T47D (cell line): ENCODE results near the gene GCM1.

Source experiments
- DNase-seq, 2 experiments: peaks; one replicate each; pipeline versions ENCODE4 v3.0.0 to v3.0.0-alpha.2; 2011 to 2012; ENCODE audit warnings: low read depth in 1 of 2, low spot score in 1 of 2
- JUND ChIP-seq: IDR thresholded peaks from 2 replicates; pipeline ENCODE4 v1.6.1; 2012; ENCODE audit warnings: low read depth
- in situ Hi-C: cut with HindIII; loops from 2 replicates; pipeline ENCODE4 v1.10.0; 2016; ENCODE audit warnings: low sequenced_read_pairs, low pct_unique_long_range_greater_than_20kb

Gene GCM1

DNA sequence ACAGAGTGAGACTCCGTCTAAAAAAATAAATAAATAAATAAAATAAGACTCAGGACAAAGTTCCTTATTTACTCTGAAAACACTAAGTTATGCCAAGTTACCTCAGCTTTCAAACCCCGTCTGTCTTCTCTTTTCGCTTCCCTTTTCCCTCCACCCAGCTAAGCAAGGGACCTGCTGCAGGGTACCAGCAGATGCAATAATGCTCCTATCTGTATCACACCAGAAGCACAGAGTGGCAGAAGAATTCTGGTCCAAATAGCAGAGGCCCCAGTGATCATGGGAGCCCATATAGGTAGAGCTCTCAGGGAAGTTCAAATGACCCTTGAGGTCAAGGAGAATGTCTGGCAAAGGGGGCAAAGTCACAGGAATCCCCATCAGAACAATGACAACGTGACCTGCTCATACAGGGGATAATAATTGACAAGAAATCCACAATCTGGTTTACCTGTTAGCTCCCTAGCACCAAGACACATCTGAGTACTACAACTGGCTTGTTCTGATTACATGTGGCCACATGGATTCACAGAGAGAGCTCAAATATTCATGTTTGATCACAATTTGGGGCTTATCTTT is 8.7 kb downstream of the GCM1 start:
- no peak for TF ChIP-seq JUND
- no peak for DNase-seq
- in situ Hi-C loops: no loop called here

DNA sequence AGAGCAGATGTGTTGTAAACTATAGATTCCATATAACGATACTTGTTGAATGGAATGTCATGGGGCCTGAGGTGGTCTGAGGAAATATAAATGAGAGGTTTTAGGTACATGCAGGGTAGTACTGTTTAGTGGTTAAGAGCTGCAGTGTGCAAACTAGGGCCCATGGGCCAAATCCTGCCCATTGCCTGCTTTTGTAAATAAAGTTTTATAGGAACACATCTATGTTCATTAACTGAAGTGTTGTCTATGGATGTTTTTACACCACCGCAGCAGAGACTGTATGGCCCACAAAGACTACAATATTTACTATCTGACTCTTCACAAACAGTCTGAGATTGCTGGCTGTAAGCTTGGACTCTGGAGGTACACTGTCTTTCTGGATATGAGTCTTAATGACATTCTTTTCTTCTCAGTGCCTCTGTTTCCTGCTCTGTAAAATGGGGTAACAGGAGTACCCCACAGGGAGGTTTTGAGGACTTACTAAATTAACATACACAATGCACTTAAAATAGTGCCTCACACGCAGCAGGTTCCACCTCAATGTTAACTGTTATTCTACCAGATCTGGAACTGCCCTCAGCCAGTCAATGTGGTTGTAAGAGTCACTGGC is 12.5 kb downstream of the GCM1 start:
- in situ Hi-C loops: no loop called here
- TF ChIP-seq JUND: no peak
- DNase-seq: no peak

GRCh38 chr6:53134601-53135235 is 13.9 kb downstream of the GCM1 start:
- TF ChIP-seq JUND: no peak
- DNase-seq: no peak
- in situ Hi-C loops: no loop called here

DNA sequence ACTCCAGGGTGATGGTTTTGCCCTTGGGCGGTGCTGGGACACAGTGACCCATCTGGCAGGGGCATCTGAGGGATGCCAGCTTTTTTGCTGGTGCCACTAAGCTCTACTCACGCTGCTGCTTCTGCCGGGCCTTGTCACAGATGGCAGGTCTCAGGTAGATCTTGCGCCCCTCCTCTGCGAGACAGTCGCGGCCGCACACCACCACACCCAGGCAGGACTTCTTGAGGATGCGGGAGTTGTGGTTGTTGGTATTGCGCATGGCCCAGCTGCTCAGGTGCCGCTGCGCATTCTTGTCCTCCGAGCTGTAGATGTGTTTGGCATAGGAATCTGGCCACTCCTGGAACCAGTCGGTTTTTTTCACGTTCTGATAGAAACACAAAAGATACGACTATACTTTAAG is 14.7 kb downstream of the GCM1 start:
- in situ Hi-C loops: no loop called here
- no peak for TF ChIP-seq JUND
- no peak for DNase-seq

GRCh38 chr6:53130569-53131290 is 17.9 kb downstream of the GCM1 start:
- no peak for TF ChIP-seq JUND
- in situ Hi-C loops: no loop called here
- no peak for DNase-seq

GRCh38 chr6:53128842-53129241 is 19.8 kb downstream of the GCM1 start:
- DNase-seq: peak in 1 of 2 experiments; percentile 41
- in situ Hi-C loops: no loop called here
- no peak for TF ChIP-seq JUND

DNA sequence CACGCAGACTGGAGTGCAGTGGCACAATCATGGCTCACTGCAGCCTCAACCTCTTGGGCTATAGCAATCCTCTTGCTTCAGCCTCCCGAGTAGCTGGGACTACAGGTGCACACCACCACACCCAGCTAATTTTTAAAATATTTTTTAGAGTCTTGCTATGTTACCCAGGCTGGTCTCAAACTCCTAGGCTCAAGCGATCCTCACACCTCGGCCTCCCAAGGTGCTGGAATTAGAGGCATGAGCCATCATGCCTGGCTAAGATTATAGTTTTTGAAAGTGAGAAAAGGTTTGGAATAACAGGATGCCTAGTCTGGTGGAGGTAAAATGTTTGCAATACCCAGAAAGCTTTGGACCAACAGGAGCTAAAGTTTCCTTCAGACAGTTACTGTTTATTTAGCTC is 23.4 kb downstream of the GCM1 start:
- no peak for DNase-seq
- TF ChIP-seq JUND: no peak
- in situ Hi-C loops: no loop called here

DNA sequence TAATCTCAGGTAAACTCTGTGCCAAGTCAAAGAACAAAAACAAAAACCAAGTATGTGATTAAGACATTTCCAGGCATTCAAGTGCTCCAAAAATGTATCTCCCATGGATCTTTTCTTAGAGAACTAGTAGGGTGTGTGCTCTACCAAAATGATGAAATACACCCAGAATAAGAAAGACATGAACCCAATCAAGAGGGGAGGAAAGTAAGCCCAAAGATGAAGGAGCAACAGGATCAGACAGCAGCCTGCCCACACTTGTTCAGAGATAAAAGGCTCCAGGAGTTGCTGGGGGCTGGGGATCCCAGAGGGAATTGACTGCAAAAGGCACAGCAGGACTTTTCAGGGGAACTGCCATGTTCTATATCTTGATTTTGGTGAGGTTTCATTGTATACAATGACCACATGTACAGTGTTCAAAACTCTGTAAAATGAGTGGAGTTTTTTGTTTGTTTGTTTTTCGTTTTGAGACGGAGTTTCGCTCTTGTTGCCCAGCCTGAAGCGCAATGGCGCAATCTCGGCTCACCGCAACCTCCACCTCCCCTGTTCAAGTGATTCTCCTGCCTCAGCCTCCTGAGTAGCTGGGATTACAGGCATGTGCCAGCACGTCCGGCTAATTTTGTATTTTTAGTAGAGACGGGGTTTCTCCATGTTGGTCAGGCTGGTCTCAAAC is 24.4 kb downstream of the GCM1 start:
- DNase-seq: no peak
- no peak for TF ChIP-seq JUND
- in situ Hi-C loops: no loop called here

DNA sequence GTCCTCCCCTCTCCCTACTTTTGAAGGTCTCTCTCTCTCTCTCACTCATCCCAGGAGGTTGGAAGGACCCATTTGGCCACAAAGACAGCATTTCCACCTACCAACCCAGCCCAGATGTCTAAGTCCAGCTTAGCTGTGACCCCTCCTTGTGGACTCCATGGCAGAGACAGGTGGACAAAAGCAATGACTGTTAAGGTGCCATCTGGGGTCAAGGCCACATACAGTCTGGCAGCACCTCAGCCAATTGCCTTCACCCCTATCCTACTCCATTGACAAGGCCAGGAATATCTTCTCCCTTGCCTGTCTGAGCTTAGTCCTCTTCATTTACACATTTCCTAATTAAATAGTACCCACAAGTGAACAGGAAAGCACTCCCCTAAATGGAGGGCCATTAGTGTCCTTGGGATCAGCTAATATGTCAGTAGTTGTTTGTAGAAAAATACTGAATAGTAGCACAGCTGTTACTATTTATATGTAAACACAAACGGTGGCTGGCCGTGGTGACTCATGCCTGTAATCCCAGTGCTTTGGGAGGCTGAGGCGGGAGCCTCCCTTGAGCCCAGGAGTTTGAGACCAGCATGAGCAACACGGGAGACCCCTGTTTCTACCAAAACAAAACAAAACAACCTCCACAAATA is 28.8 kb downstream of the GCM1 start:
- TF ChIP-seq JUND: no peak
- in situ Hi-C loops: no loop called here
- DNase-seq: peak in 1 of 2 experiments; percentile 31

GRCh38 chr6:53119349-53119748 is 29.3 kb downstream of the GCM1 start:
- no peak for TF ChIP-seq JUND
- DNase-seq: peak in 1 of 2 experiments; percentile 35
- in situ Hi-C loops: no loop called here

GRCh38 chr6:53115741-53116140 is 32.9 kb downstream of the GCM1 start:
- in situ Hi-C loops: no loop called here
- no peak for TF ChIP-seq JUND
- no peak for DNase-seq

GRCh38 chr6:53115113-53115512 is 33.5 kb downstream of the GCM1 start:
- no peak for DNase-seq
- TF ChIP-seq JUND: no peak
- in situ Hi-C loops: no loop called here

DNA sequence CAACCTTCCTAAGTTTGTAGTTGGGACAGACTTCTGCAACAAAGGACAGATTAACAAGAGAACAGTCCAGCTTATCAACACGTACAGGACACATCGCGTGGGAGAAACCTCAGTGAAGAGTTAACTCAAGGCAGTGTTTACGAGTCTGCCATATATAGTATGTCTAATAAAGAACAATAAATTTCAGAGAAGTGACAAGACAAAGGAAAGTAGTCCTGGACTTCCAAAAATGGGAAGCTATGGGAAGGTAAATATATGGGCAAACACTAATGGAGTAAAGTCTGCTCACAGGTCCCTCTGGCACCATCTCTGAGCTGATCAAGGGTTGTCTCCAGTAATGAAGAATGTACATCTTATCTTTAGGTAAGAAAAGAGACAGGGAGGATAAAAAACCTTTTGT is 34.9 kb downstream of the GCM1 start:
- no peak for DNase-seq
- in situ Hi-C loops: no loop called here
- TF ChIP-seq JUND: no peak
